Measurements from ENCODE around the gene H2AZ1. TPM values are rescaled to one million over a fixed set of nuclear protein-coding genes. Genes with fewer than 3 reads are reported as not detected.
"Not testable (repeated sequence)": the region's sequence is repeated elsewhere in the genome, so short reads cannot be mapped to it uniquely, and the experiment has no call there.

H2AZ1 gene
- total RNA-seq, 2 donors from 2014 or later: 580 to 651 TPM

DNA sequence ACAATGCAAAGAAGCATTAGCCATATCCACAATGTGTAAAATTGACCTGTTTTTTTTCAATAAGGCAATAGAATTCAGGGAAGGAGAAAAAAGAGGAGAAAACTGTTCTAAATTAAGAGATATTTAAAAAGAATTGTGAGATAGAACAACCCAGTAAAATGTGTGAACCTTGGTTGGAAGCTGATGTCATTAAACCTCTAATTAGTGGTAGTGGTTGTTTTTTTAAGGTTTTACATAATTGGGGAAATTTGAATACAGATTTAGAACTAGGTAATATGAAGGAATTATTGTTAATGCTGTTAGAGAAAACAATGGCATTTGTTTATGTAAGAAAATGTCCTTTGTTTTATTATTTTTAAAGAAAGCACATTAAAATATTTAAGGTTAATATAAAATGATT is 15.1 kb upstream of the H2AZ1 start:
- Mint-ChIP-seq H3K36me3 (ENCODE audit: low read depth) (no peaks in the 10 kb centered on the region), H3K27me3 (ENCODE audit: insufficient read depth) (no peaks in the 10 kb centered on the region)
- H3K9me3 ChIP-seq (ENCODE audit: control insufficient read depth, low read length): no peaks in the 10 kb centered on the region

DNA sequence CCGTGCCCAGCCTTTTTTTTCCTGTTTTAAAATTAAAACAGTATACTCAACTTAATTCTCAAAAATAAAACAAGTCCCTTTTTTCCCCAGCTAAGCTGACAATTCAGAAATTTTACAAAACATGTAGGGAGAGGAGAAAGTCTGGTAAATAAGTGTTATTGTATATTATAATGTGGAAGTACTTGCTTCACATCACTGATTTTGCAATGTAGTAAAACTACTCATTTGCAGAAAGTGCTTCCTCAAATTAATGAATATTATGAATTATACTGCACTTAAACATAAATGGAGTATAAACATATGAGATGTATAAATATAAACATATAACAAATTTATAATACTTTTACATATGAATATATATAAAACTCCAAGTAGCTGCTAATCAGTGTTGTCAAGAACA is 11.6 kb upstream of the H2AZ1 start:
- WGBS, 2 experiments (ENCODE audit: insufficient coverage in 1 of 2, insufficient read length in 1 of 2): 95% methylated on average over 1 of the region's 1 CpG; no CpG with 5 or more reads in 1 of the 2 experiments
- no peak overlapping the region for H3K9ac ChIP-seq (ENCODE audit: extremely low read depth, low read length, poor library complexity, severe bottlenecking)
- H3K4me1 ChIP-seq (ENCODE audit: control insufficient read depth, insufficient read depth, low read length): no peaks in the 10 kb centered on the region
- H3K9me3 ChIP-seq (ENCODE audit: control insufficient read depth, low read length): no peaks in the 10 kb centered on the region
- no peak for DNase-seq
- H3K27ac ChIP-seq (ENCODE audit: low read depth, low read length): no peak overlapping the region
- no peaks in the 10 kb centered on the region for H3K27me3 Mint-ChIP-seq (ENCODE audit: insufficient read depth)
- H3K27ac Mint-ChIP-seq: no peak overlapping the region
- H3K9me3 Mint-ChIP-seq: peaks cover 2% of the 10 kb centered on the region
- no peaks in the 10 kb centered on the region for H3K36me3 Mint-ChIP-seq (ENCODE audit: low read depth)
- no peak overlapping the region for H3K4me3 Mint-ChIP-seq
- no peaks in the 10 kb centered on the region for H3K4me1 Mint-ChIP-seq
- no peak overlapping the region for H3K4me3 ChIP-seq (ENCODE audit: low read length)
- TF ChIP-seq, protein P1, sequence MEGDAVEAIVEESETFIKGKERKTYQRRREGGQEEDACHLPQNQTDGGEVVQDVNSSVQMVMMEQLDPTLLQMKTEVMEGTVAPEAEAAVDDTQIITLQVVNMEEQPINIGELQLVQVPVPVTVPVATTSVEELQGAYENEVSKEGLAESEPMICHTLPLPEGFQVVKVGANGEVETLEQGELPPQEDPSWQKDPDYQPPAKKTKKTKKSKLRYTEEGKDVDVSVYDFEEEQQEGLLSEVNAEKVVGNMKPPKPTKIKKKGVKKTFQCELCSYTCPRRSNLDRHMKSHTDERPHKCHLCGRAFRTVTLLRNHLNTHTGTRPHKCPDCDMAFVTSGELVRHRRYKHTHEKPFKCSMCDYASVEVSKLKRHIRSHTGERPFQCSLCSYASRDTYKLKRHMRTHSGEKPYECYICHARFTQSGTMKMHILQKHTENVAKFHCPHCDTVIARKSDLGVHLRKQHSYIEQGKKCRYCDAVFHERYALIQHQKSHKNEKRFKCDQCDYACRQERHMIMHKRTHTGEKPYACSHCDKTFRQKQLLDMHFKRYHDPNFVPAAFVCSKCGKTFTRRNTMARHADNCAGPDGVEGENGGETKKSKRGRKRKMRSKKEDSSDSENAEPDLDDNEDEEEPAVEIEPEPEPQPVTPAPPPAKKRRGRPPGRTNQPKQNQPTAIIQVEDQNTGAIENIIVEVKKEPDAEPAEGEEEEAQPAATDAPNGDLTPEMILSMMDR (conservative IDR thresholded peaks at IDR 0.05): no peak
- no peaks in the 10 kb centered on the region for H3K36me3 ChIP-seq (ENCODE audit: control insufficient read depth, insufficient read depth, low read length)
- H3K27me3 ChIP-seq (ENCODE audit: control insufficient read depth, insufficient read depth, low read length, poor library complexity, severe bottlenecking): no peaks in the 10 kb centered on the region

More for the DNA sequence above, 15.1 kb upstream of the H2AZ1 start:
- Histone ChIP-seq H3K4me1 (ENCODE audit: control insufficient read depth, insufficient read depth, low read length) (no peaks in the 10 kb centered on the region), H3K27ac (ENCODE audit: low read depth, low read length) (no peak overlapping the region), H3K4me3 (ENCODE audit: low read length) (no peak overlapping the region), H3K36me3 (ENCODE audit: control insufficient read depth, insufficient read depth, low read length) (no peaks in the 10 kb centered on the region), H3K9ac (ENCODE audit: extremely low read depth, low read length, poor library complexity, severe bottlenecking) (no peak overlapping the region), H3K27me3 (ENCODE audit: control insufficient read depth, insufficient read depth, low read length, poor library complexity, severe bottlenecking) (no peaks in the 10 kb centered on the region)
- no peak overlapping the region for H3K27ac Mint-ChIP-seq
- H3K4me3 Mint-ChIP-seq: no peak overlapping the region
- H3K4me1 Mint-ChIP-seq: no peaks in the 10 kb centered on the region
- TF ChIP-seq, protein P1 (conservative IDR thresholded peaks at IDR 0.05): no peak
- DNase-seq: no peak
- no peaks in the 10 kb centered on the region for H3K9me3 Mint-ChIP-seq

DNA sequence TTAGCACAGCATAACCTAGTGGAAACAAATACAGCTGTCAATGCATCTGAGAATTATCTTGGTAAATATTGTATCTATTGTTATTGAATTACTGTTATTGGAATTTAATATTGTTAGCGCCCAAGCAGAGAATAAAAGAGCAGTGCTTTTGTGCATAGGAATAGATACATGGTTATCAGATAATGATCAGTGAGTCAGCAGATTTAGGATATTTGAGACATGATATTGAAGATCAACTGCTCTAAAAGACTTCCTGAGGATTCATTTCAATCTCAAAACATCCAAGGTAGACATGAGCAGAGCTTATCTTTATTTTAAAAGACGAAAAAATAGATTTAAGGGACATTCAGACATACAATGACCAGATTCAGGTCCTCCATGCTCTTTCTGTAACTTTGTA is 10.6 kb upstream of the H2AZ1 start:
- H3K36me3 Mint-ChIP-seq (ENCODE audit: low read depth): no peaks in the 10 kb centered on the region
- no peaks in the 10 kb centered on the region for H3K4me1 ChIP-seq (ENCODE audit: control insufficient read depth, insufficient read depth, low read length)
- H3K4me1 Mint-ChIP-seq: no peaks in the 10 kb centered on the region
- H3K9me3 ChIP-seq (ENCODE audit: control insufficient read depth, low read length): no peaks in the 10 kb centered on the region
- TF ChIP-seq, protein P1 (conservative IDR thresholded peaks at IDR 0.05): no peak
- no peak for DNase-seq
- H3K9ac ChIP-seq (ENCODE audit: extremely low read depth, low read length, poor library complexity, severe bottlenecking): no peak overlapping the region
- H3K27ac Mint-ChIP-seq: no peak overlapping the region
- no peak overlapping the region for H3K4me3 Mint-ChIP-seq
- H3K27ac ChIP-seq (ENCODE audit: low read depth, low read length): no peak overlapping the region
- H3K27me3 Mint-ChIP-seq (ENCODE audit: insufficient read depth): no peaks in the 10 kb centered on the region
- WGBS, 2 experiments (ENCODE audit: insufficient coverage in 1 of 2, insufficient read length in 1 of 2): 86 to 95% methylated on average over 2 of the region's 2 CpGs
- no peaks in the 10 kb centered on the region for H3K27me3 ChIP-seq (ENCODE audit: control insufficient read depth, insufficient read depth, low read length, poor library complexity, severe bottlenecking)
- H3K9me3 Mint-ChIP-seq: peaks cover 2% of the 10 kb centered on the region
- H3K4me3 ChIP-seq (ENCODE audit: low read length): no peak overlapping the region
- H3K36me3 ChIP-seq (ENCODE audit: control insufficient read depth, insufficient read depth, low read length): no peaks in the 10 kb centered on the region

- not testable (repeated sequence) for H3K9ac ChIP-seq (ENCODE audit: extremely low read depth, low read length, poor library complexity, severe bottlenecking); H3K9me3 Mint-ChIP-seq; H3K9me3 ChIP-seq (ENCODE audit: control insufficient read depth, low read length); H3K4me3 ChIP-seq (ENCODE audit: low read length); H3K4me1 ChIP-seq (ENCODE audit: control insufficient read depth, insufficient read depth, low read length); H3K4me1 Mint-ChIP-seq; H3K27me3 ChIP-seq (ENCODE audit: control insufficient read depth, insufficient read depth, low read length, poor library complexity, severe bottlenecking); H3K27ac Mint-ChIP-seq; H3K4me3 Mint-ChIP-seq; H3K36me3 ChIP-seq (ENCODE audit: control insufficient read depth, insufficient read depth, low read length); DNase-seq; H3K27ac ChIP-seq (ENCODE audit: low read depth, low read length); H3K27me3 Mint-ChIP-seq (ENCODE audit: insufficient read depth); H3K36me3 Mint-ChIP-seq (ENCODE audit: low read depth)
- WGBS, 2 experiments (ENCODE audit: insufficient coverage in 1 of 2, insufficient read length in 1 of 2): 93% methylated on average over 3 of the region's 3 CpGs; no CpG with 5 or more reads in 1 of the 2 experiments
Observed at GRCh38 chr4:99958207-99958606, 8.1 kb upstream of the H2AZ1 start.

All from endodermal cell (in vitro differentiated cells).